Medulla oblongata (tissue), 1 donor: ENCODE measurements around the gene NBEA.

Source experiments
- DNase-seq: peaks from one replicate; pipeline ENCODE4 v3.0.0-alpha.2; 2015; ENCODE audit errors: extremely low spot score

Gene NBEA

DNA sequence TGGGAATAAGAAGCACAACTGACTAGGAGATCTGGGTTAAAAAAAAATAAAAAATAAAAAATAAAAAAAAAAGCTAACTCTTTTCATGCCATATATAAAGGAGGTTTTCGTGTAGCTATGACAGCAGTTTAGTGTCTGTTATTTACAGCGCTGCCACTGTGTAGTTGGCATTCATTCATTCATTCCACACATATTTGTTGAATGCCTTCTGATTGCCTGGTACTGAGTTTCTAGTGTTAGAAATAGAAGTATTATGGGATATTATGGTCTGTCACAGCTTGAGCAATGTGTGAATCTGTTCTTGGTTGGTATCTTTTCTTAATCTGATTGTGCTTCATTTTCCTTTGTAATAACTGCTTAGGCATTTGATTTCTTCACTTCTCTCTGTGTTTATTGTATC lies 237.4 kb downstream of the NBEA start:
- peak; percentile 13 for DNase-seq

DNA sequence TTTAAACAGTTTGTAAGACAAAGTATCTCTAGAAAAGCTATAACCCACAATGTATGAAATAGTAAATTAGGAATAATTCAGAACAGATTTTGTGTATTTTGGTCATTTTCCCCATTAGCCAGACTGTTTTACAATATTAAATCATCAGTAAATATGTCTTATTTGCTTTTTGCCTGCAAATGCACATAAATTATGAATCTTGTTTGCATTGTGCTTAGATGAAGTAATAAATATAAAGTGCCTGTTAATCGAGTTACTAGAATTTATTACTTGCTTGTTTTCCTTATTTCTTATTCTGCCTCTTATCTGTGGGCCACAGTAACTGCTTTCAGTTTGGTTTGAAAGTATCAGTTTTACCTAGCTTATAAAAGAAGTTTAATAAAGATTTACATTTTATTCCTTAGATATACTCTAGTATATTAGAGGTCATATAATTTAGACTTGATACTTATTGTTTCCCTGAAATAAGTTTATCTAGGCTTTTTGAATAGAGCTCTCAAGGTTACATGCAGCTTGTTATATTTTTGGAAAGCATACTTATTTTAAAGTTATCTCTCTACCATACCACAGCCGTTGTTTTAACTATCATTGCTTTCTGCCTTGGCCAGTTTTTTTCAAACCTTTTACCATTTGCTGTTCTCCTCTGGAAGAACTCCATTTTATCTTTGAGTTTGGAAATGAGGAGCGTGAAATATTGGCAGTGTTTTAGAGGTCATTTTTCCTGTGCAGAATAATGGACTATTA lies 238.0 kb downstream of the NBEA start:
- no peak for DNase-seq

DNA sequence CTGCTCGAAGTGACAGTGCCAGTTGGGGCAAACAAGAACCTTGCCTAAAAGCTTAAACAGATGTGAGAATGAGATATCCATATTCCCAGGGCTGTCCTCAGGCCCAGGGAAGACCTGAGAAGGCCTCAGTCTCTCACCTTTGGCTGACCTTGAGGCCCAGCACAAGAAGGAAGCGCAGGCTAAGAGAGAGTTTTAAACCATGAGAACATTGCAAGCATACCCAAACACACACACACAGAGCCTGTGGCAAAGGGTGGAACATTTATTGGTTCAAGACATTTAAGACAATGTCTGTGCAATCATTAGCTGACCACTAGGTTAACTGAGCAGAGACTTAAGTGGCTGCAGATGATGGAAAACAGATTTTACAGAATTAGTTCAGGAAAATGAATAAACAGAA lies 248.2 kb downstream of the NBEA start:
- DNase-seq = no peak

DNA sequence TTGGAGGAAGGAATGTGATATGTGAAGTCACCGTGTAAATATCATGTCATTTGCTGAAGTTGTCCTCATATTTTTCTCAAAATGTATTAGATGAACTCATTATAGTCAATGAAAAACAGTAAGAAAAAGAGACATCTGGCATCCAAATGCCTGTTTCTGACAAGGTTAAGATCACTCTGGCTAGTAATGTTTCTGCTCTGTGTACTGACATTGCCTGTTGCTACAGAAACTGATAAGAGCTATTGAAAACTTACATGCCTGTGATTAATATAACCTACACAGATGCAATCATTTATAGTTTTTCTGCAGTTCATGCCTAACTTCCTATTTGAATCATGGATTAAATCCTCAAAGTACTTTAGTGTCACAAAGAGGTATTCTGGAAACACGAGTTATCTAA lies 249.8 kb downstream of the NBEA start:
- DNase-seq = no peak

DNA sequence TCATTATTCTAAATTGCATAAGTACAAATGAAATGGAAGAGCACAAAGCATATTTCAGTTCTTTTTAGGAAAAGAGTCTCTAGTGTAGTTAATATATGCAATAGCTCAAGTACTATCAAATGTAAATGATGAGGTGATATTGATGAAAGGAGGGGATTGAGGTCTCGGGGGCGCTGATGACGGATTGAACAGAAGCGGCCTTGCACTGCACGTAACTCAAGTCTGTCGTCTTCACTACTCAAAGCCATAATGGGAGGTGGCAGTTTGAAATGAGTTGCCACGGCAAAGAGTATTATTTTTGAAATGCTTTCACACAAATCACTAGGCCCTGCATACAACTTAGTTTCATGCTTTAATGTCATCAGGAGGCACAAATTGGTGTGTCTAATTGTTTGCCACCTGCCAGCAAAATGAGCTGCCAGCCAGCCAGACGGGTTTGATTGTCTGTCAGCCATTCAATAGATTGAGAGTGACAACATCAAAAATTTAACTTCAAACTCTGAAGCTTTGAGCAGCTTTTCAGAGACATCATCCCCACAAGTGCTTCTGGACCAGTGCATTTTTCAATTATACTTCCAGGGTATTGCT lies 256.6 kb downstream of the NBEA start:
- no peak for DNase-seq

DNA sequence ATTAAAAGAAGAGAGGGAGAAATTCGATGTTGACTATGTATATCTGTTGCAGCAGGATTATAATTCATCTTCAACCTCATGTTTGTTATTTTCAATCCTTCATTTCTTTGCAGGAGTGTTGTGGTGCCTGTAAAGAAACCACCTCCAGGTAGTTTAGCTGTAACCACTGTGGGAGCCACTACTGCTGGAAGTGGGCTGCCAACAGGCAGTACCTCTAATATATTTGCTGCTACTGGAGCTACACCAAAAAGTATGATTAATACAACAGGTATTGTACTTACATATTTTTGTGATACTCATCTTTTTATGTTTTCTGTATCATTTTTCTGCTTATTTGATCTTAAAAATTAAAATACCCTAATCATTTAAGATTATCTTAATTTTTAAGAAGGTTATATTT lies 266.5 kb downstream of the NBEA start:
- no peak for DNase-seq

DNA sequence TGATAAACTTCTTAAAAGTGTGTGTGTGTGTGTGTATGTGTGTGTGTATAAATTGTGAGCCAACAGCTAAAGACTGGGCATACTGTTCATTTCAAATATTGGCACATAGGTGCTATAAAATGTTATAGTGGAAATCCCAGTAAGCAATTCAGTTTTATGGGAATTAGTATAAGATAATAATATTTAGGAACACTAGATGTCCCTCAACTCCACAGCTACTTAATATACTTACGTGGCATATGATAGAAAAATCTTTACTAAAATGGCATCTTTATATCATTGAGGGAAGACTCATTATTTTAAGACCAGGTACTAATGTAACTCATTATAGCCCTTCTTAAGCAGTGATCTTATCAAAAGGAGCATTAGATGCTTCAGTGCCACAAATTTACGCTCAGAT lies 268.2 kb downstream of the NBEA start:
- DNase-seq = no peak

DNA sequence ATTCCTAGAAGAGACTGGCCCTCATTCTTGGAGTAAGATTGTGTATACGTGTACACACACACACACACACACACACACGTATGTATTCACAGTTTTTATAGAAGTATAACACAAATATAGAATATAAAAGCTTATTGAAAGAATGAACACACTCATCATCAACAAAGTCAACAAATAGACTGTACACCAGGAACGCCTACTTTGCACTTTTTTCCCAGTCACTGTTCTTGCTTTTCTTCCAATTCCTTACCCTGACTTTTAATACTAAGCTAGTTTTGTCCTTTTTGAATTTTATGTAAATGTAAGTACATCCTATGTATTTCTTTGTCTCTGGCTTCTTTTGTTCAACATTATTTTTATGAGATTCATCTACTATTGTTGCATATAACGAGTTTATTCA lies 269.9 kb downstream of the NBEA start:
- no peak for DNase-seq

DNA sequence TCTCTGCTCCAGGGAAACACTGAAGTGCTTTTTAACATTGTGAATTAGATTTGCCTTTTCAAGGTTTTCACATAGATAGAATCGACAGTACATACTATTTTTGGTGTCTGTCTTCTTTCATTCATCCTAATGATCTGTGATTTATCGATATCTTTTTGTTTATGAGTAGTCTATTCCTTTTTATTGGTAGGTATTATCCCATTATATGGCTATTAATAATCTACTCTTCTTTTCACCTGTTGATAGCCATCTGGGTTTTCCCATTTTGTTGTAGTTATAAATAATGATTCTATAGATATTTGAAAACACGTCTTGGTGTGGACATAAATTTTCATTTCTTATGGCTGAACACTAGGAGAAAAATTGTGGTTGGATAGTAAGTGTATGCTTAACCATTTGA lies 271.8 kb downstream of the NBEA start:
- DNase-seq = no peak

DNA sequence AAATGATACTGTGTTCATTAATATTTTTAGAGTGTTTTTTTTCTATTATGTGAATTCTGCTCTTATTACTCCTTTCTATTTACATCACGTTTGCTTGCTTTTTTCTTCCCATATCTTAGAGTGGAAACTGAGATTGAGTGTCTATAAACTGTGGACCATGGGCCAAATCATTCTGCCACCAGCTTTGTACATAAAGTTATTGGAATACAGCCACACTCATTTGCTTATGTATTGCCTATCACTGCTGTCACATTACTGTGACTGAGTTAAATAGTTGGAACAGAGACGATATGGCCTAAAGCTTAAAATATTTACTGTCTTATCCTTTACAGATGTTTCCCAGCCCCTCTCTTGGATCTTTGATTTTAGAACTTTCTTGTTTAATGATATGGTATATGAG lies 274.1 kb downstream of the NBEA start:
- DNase-seq = no peak

DNA sequence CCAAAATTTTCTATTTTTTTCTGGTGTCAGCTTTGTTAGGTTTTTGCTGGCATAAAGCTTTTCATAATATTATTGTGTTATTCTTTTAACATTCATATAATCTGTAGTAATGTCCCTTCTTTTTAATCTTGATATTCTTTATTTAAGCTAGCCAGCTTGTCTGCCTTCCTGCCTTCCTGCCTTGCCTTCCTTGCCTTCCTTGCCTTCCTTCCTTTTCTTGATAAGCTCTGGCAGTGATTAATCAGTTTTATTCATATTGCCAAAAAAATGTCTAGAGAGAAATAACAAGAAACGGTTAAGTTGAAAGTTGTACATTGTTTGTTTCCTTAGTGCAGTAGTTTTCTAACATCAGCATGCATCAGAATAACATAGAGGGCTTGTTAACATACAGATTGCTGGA lies 277.0 kb downstream of the NBEA start:
- DNase-seq = no peak

DNA sequence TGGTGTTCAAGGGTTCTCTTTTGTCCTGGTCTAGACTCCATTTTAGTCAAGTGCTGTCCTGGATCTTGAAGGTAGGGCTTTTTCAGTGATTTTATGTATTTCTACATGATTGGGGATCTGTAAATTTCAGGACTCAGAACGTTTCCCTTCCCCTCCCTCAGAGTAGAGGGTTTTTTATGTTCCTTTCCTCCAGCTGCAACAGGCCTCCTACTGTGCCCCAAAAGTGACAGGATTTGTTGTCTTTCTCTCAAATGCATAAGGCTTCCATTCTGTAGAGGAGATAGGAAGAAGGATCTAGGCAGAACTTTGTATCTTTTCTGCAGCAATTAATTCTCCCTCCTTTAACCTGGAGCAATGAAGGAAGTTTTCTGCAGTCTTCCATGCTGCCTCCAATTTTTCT lies 283.1 kb downstream of the NBEA start:
- DNase-seq = no peak

DNA sequence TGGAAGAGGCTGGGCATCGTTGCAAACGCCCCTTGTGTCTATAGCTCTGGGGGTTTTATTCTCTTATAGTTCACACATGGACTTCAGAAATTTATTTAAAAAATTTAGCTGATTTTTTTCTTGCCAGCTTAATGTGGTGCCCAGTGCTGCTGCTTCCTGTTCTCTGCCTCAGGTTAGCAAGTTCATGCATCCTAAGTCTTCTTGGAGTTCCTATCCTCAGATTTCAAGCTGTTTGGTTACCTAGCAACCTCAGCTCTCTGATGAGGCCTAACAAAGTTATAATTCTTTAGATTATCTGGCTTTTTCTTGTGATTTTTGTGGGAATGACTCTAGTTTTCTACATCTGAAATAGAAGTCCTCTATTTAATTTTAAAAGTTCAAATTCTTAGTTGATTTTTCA lies 283.5 kb downstream of the NBEA start:
- DNase-seq = no peak

DNA sequence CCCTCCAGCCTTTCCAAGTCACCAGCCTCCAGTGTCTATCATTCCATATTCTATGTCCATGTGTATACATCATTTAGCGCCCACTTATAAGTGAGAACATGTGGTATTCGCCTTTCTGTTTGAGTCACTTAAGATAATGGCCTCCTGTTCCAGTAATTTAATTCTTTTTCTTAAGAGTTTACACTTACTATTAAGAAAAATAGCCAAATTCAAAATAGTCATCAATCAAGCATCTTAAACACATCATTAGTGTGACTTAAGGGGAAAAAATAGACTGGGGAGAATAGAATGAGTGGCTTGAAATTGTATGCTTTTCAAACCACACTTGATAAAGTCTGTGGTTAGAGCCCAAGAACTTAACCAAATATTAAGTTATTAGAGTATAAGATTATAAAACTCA lies 286.5 kb downstream of the NBEA start:
- DNase-seq = no peak

DNA sequence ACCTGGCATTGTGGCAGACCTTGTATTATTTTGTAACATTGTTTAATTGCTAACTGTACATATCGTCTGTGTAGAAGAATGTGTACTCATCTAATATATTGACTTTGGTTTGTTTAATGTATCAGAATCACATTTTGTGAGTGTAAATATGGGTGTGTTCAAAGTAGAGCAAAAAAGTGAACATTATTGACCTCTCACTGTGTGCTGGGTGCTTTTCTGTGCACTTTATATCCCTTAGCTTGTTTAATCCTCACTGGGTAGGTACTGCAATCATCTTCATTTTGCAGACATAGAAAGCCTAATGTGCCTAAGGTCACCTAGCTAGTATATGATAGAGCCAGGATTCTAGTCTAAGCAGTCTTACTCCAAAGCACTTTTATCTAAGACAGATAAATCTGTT lies 289.4 kb downstream of the NBEA start:
- DNase-seq = no peak

DNA sequence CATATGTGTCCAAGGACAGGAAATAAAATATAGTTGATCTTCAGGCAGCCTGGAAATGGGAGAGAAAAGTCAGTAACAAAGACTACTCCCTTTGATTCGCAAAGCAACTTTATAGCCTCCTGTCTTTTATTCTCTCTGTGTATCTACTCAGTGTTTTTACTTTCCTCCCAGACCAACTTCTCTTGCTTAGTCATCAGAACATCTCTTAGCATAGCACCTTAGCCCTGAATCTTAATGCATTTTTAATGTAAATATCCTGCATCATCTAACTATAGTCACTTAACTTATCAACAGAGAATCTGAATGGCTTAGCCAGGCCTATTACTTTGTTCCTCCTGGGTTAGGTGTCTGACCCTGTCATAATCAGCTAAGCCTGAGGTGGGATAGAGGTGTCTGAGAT lies 296.2 kb downstream of the NBEA start:
- no peak for DNase-seq

DNA sequence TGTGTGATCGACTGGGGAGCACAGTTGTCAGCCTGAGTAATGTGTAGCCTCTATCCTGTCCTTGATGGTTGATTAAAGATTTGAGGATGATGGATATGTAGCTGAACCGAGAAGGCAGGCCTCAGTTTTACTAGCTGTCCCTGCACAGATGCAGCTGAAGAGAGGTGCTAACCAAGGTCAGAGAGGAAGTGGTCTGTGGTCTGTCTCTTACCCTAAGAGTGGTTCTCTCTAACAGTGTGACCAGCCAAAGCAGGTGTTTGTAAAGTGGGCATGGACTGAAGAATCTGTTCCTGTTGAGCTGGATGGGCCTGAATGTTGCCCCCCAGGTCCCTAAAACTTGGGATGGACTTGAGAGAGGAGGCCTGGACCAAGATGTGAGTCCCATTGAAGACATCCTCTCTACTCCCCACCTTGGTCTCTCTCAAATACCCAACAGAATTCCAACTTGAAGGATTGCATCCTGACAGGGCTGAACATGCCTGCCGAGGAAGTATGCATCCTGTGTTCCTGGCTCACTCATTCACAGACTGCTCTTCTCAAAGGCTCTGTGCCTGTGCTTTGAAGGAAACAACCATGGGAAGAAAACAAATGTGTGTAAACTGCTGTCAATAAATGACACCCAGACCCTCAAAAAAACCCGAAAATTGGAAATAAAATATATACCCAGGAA lies 310.6 kb downstream of the NBEA start:
- DNase-seq = no peak

DNA sequence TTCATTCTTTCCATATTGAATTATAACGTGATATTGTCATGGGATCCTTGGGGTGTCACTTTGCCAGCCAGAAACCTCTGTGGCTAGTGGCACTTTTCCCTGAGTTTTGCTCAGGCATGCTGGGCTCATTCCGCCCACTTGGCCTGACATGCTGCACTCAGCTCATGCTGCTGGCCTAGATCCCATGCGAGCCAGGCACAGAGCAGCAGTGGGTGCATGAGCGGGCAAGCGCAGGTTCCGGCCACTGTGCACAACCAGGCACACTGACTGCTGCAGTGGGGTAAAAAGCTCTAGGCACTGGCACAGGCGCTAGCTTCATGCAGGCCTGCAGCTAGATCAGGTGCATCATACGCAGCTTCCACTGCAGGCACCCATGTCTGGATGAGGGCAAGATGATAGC lies 313.2 kb downstream of the NBEA start:
- DNase-seq = peak; percentile 35

DNA sequence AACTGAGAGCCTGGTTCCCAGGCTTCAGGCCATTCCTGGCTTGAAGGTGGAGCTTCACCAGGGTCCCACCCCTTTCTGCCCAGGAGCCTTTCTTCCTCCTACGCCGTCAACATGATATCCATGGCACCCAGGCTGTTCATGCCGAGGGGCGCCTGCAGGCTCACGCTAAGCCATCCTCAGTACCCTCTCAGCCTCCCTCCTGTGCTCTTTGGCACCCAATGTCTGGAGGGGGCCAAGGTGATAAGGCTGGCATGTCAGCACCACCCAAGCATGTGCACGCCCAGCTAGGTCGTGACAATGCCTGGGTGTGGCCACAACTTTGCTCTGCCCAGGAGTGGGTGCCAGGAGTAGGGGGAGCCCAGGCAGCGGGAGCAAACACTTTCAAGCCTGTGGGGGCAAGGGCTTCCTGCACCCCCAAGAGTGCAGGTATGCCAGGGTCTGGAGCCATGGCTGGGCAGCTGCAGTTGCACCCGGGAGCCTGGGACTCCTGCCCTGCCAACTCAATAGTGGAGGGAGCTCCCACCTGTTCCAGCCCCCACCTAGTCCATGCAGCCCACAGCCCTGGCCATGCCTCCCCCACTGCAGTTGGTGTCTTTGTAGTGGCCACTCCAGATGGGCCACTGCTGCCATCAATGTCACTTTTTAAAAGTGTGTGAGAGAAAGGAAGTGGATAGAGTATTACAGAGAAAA lies 314.5 kb downstream of the NBEA start:
- DNase-seq = no peak

DNA sequence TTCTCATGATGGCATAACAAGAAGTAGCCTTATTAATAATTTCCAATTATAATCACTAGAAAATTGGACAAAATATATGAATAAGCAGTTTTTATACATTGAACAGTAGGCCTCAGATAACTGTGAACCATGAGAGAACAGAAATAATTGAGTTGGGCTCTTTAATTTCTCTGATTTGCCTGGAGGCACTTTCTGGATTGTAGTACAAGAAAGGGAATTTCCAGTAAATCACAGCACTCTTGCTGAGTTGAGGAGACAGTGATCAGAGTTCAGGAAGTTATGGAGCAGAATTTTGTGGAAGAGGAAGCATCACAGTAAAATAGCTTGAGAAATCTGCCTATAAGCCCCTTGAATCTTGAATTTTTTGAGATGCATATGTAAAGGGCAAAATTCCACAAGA lies 318.2 kb downstream of the NBEA start:
- DNase-seq = no peak

DNA sequence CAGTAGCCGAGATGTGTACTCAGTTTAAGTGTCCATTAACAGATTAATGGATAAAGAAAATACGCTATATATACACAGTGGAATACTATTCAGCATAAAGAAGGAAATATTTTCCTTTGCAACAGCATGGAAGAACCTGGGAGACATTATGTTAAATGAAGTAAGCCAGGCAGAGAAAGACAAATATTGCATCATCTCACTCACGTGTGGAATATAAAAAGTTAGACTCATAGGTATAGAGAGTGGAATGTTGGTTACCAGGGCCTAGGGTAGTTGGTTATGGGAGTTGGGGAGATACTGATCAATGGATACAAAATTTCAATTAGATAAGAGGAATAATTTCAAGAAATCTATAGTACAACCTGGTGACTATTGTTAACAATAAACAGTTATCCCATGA lies 324.3 kb downstream of the NBEA start:
- no peak for DNase-seq

DNA sequence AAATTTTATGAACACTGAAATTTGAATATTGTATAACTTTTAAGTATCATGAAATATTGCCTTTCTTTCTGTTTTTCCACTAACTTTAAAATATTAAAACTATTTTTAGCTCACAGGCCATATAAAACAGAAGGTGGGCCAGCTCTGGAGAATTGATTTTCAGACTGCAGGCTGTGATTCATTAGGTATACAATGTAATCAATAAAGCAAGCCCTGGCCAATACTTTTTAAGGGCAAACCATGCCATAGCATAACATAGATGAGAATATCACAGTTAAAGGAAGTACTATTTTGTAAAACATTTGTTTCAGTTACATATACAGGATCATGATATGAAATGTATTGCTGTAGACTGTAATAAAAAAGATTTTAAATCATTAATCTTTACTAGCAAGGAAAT lies 336.8 kb downstream of the NBEA start:
- no peak for DNase-seq

DNA sequence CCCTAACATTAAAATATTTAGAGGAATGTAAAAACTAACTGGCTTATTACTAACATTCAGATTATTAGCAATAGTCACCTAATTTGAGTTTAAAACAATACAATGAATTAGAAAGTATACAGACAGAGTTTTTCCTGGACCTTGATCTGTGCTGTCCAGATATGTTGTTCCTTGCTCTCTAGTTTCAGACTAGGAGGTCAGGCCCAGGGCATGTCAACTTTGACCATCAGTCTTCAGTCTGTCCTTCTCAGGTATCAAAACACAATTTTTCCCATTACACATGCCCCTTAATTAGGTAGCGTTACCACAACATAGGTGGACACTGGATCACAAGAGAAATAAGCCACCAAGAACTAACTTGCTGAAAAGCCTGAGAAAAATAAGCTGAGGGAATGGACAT lies 337.4 kb downstream of the NBEA start:
- DNase-seq = no peak
